Stimulated activated CD4-positive, alpha-beta T cell treated with anti-CD3 and anti-CD28 coated beads, Interleukin-15, amount 100 ng/mL, for 1 hour (primary cell): Measurements from ENCODE around the gene BCAR1.
"Not testable (repeated sequence)": the region's sequence is repeated elsewhere in the genome, so short reads cannot be mapped to it uniquely, and the experiment has no call there.

Experiments used
- DNase-seq, 2 donors: peaks; one replicate each; pipeline ENCODE4 v3.0.0-alpha.2; 2020; ENCODE audit warnings: low read depth in 1 of 2, low spot score in 1 of 2

BCAR1 gene

DNA sequence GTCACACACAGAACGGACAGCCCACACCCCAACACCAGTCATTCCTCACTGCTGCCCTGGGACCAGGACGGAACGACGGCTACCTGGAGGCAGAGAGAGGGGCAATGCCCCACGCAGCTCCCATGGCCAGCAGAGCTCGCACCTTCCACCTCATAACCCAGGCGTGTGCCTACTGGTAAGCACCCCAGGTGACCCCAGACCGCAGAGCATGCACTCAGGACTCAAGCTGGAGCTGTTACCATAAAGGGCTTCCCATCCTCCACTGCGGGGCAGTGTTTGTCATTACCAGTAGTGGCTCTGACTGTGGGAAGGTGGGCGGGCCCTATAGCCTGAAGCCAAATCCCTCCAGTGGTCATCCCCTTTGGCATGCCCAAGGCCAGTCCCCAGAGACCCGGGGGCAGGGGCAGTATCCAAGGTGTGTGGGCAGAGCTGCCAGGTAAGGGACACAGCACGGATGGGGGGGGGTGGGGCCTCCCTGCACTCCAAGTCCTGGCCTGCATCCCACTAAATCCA lies 4.7 kb upstream of the BCAR1 start:
- DNase-seq, result no peak

DNA sequence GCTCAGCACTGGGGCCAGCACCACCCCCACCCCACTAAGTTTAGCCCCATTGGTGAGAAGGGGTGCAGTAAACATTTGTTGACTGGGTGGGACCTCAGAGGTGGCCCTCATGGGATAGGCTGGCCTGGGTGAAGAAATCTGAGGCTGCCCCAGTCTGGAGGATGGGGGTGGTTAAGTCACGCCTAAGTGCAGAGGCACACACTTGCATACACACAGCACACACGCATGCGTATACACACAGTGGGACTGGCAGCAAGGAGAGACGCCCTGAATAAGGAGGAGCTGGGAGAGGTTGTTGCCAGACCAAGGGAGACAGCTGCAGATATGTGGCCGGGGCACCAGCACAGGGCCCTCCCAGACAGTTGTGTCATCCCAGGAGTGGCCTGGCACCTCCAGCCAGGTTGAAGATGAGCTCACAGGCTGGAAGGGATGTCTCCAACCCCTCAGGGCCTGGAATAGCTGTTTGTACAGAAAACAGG lies 3.0 kb upstream of the BCAR1 start:
- DNase-seq, result no peak

DNA sequence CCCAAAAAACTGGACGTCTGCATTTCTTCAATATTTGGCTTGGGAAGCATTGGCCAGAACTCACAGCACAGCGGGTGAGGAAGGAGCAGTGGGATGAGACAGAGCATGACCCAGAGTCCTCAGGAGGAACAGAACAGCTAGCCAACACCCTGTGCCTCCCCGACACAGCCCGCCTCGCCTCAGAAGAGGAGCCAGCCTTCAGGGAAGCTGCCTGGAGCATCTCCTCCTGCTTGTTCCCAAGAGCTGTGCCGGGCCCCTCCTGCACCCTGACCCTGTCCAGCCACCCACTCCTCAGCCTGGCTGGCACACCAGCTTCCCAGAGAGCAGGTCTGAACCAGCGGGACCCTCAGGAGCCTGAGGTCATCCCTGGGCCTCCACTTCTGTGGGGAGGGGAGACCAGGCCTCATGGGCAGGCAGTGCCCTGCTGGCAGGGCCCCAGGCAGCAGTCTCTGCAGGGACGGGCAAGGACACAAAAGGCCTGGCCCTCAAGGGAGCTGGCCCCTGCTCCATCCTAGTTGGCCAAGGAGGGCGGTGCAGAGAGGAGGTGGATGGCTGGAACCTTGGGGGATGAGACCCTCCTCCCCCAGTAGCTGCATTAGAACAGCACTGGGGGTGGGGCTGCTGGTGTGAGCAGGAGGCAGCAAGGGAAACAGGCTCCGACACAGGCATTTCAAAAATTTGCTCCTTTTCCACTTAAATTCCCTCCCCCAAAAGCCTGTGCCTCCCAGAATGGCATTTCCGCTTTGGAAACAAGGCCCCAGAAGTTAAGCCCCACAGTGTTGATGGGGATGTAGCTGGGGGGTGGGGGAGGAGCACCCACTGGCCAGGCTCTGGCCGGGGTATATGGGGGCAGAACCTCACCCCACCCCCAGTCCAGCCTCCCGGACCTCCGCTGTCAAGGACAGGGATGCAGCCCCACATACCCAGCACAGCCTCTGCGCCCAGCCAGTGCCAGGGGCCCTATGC lies 1.8 kb upstream of the BCAR1 start:
- no peak for DNase-seq

DNA sequence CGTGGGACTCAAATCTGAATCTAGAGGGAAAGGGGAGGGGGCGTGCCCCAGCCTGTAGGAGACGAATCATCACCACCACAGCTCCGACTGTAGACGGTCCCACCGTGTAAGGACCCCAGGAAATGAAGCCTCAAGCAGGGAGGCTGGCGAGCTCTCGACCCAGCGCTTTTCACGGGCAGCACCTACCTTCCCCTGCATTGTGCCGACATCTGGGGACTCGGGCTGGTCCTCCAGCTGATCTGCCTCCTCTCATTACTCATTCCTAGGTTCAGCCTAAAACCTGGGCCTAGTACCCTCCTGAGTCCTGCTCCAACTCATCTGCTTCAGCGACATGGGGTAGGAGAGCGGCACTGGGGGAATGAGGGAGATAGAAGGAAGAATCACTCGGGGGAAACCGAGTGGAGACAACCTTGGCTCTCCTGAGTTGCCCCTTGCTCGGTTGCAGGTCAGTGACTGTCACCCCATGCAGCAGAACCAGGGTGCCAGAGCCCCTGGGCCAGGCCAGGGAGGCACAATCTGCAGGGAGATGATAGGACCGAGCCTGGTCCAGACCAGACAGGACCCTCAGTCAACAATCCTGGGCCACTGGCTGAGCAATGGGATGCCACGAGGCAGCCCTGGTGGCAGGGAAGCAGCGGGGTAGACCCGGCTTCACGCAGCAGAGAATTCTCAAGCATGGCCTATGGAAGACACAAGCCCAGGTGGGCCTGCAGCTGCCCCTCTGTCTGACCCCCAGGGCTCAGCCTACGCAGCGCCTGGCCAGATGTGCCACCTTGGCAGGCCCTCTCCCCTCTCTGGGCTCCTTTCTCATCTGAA lies 833 bp upstream of the BCAR1 start:
- no peak for DNase-seq

DNA sequence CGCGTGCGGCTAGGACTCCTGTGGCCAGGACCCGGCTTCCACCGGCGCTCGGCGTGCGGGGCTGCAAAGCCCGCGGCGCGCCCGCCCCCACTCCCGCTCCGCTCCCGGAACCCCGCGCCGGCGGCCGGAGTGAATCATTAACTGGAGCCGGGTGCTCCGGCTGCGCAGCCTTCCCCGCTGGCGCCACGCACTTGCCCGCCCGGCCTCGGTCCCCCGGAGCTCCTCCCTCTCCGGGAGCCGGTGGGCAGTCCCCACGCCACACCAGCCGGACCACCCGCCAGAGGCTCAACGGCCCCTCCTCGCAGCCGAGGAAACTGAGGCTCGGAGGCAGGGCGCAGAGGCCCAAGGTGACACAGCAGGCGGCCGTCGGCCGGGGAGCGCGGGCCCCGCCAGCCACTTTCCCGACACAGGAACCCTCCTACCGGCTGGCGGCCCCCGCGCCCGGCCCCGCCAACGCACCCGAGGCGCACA lies 580 bp downstream of the BCAR1 start:
- DNase-seq, result no peak

DNA sequence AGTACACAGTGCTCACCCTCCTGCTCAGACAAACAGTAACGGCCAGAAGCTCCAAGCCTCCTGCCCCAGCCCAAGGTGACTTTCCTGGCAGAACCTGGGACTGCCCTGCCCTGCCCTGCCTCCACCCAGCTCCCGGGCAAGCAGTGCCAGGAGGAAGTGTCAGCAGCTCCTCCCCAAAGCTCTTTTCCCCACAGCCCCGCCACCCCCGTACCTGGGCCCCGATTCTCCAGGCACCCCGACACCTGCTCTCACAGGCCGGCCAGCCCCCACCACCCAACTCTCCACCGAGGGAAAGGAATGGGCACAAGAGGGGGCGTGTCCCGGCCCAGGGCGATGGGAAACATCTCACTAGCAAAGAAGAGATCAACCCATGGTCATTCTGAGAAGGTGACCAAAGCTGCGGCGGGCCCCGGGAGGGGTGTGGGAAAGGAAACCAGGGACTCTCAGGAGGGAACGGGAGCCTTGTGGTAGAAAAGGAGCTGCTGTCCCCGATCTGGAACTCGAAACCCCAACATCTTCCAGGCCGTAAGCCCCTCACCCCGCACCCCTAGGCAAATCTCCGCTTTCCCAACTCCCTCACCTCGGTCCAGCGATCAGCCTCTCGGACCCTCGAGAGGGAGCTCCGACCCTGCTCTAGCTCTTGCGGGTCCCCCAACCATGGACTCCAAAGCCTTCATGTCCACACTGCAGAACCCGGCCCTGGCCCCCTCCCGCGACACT lies 1.2 kb downstream of the BCAR1 start:
- no peak for DNase-seq

DNA sequence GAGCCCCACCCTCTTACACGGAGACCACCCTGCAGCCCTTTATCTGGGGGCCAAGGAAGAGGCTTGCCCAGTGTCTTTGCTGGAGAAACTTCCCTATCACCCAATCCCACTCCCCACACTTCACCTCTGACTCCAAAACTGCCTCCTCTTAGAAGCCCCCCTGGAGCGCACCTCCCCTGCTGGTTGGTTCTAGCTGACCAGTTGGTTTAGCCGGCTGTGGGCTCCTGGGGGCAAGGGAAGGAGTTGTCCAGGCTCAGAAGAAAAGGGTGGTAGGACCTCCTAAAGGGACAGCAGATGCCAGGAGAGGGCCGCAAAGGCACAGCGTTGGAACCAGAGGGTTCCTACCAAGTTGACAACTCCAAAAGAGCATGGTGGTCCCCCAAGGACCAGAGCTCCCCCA lies 2.0 kb downstream of the BCAR1 start:
- DNase-seq, result no peak

DNA sequence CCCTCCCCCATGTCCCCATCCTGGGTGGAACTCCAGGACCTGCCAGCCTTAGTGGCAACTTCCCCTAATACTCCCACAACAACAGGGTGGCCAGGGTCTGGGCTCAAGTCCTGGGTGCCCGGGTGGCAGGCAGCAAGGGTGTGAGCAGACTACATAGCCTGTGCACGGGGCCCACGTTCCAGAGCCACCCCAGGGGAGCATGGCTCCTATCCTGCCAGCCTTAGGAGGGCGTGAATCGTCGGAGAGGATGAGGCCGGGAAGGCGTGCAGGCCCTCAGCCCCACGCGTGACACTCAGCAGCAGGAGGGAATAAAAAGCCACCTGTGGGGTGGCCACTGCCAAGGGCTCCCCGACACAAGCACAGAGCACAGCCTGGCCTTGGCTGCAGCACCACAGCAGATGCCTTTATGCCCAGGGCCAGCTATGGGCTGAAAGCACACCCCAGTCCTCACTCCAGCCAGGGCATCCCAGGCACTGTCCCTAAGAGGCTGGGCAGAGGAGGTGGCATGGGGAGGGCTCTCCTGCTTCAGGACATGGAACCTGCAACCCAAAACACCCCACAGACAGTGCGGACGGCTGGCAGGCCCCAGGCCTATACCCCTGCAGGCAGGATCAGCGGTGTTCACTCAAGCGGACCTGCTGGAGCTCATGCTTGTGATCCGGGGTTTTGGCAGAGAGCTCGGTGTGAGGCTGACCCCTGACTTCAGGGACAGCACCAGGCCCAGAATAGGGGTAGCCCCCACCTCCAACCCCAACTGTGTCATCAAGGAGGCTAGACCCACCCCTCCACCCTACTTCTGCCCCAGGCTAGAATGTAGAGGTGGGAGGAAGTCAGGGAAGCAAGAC lies 2.7 kb downstream of the BCAR1 start:
- DNase-seq, result no peak

DNA sequence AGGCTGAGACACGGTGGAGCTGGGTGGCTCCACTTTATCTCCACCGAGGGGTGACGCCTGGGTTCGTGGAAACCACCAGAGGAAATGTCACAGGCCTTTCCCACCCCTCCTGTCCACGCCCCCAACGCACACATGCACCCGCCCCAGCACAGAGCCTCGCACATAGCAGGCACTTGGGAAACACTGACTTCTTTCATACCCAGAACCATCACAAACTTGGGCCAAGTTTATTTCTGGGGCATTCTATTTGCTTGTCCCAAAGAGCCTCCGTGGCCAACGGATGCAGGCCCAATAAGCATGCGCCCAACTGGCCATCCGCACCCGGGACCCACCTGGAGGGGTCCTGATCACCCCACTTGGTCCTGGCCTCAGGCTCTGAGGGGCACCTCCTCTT lies 3.3 kb downstream of the BCAR1 start:
- no peak for DNase-seq

DNA sequence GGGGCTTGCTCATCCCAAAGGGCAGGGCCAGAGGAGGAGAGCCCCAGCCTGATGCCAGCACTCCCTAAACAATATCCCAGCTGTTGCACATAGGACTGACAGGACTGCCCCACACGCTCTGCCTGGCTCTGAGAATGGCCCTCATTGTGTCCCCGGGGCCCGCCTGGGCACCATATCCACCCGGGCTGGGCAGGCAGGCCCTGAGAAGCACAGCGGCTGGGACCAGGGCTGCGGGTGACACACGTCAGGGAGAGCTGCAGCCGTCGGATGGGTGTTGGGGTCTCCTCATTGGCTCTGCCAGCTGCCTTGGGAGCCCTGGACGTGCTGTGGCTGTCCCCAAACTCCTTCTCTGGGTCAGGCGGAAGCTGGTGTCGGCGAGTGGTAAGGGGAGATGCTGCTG lies 4.2 kb downstream of the BCAR1 start:
- no peak for DNase-seq

DNA sequence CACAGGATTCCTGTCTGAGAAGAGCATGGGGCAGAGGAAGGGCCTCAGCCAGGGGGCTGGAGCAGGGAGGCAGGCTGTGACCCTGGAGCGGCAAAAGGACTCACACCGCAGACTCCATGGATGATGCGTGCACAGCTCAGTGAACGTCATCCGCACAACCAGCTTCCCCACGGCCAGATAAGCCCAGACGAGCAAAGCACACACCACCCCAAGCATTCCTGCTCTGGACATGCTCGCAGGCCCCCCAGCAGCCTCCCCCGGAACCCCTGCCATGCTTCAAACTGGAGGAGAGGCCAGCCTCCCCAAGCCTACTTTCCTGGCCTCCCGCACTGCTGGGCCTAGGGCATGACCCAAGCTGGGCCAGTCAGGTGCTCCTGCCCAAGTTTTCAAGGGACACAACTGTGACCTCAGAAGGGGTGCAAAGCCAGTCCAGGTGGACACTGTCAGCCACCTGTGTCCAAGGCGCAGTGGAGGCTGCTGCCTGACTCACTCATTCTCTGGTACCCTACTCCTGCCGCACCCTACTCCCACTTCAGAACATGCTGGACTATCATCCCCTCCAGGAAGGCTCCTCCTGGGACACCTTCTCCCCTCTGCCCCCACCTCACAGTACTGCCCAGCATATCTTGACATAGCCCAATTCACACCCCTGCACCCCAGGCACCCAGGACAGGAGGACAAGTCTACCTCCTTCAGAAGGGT lies 4.8 kb downstream of the BCAR1 start:
- DNase-seq, result no peak

DNA sequence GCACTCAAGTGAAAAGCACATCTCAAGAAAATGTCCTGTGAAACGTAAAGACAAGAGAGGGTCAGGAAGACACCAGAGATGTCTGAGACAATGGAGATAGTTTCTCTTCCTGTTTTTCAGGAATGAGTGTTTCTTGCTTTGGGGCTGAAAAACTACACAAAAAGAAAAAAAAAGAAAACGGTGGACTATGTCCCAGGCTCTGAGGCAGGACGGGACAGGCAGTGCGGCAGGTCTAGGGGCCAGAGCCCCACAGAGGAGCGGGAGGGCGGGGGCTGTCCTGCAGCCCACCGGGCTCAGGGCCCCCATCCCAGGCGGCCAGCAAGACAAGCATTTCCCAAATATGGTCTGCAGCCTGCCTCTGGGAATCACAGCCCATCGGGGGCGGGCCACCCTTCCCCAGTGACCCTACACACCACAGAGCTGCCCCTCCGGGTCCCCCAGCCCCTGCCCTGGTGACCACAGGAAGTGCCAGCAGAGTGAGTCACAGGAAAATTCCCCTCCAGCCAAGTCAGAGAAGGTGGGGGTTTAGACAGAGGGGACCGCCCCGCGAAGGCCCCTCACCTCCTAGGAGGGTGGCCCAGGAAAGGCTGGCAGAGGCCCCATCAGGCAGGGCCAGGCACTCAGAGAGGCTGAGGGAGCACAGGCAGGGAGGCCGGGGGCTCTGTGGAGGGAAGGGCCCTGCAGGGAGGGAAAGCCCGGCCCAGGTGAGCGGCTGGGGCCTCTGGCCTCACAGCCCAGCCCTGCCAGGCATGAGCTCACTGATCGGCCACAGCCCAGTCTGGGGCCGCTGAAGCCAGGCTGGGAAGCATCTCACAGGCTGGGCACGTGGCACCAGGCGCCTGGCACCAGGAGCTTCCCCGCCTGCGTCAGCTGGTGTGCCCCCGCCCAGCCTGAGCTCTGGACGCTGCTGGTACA lies 6.3 kb downstream of the BCAR1 start:
- DNase-seq, result no peak

DNA sequence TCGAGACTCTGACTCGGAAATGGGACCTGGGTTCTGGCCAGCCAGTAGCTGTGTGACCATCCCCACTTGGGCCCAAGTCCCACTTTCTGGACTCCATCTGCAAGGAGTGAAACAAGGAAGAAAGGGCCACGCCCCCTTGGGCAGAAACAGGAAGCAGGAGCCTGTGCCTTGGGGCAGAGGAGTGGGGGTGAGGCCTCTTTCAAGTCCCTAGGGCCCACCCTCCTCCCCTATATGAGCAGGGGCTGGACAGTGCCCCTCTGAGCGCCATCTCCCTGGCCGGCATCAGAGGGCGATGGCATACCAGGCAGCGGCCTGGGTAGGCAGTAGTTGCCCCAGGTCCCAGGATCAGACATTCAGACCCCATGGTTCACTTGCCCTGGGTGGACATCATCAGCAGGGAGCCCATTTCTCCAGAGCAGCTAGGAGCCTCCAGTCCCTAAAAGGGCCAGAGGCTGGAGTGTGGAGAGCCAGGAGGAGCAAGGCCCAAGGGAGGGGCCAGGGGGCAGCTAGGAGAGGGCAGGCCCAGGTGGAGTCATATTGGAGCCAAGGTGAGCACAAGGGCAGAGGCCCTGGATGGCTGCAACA lies 7.1 kb downstream of the BCAR1 start:
- no peak for DNase-seq

DNA sequence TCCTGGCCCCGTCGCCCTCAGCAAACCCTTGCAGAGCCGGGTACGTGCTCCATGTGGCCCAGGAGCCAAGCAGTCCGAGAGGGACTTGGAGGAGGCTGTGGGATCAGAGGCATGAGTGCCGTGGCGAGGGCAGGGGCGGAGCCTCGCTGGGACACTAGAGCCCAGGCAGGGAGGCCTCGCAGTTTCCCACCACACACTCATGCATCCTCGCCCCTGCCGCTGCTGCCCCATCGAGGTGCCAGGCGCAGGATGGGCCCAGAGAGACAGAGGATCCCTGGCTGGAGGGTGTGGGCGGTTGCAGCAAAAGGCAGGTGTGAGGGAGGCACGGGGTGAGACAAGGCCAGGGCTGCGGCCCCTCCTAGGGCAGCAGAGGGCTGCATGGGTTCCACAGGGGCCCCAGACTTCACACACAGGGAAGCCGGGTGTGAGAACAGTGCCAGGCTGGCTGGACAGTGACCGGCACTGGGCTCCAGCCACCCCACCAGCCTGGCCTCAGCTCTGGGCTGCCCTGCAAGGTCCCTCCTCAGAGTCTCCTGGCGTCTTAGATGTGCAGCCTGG lies 7.7 kb downstream of the BCAR1 start:
- no peak for DNase-seq

DNA sequence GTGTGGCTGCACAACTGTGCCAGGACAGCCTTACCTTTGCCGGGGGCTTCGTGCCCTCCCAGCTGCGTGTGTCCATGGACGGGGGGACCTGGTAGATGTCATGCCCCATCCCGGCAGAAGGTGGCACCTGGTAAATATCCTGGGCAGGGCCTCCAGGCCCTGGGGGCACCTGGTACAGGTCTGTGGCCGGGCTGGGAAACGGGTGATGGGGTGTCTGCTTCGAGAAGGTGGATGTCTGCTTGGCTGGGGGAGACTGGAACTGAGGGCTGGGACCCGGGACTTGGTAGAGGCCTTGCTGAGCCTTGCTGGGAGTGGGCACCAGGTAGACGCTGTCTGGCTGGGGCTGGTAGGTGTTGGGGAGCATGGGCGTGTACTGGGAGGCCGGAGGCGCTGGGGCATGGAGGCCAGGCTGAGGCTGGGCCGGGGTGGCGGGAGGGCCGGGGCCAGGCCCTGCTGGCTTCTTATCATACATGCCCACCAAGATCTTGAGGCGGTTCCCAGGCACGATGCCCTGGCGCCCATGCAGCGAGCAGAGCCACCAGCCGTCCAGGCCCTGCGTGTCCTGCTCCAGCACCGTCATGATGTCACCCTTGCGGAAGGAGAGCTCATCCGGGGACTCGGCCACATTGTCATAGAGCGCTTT lies 8.9 kb downstream of the BCAR1 start:
- not testable (repeated sequence) for DNase-seq

DNA sequence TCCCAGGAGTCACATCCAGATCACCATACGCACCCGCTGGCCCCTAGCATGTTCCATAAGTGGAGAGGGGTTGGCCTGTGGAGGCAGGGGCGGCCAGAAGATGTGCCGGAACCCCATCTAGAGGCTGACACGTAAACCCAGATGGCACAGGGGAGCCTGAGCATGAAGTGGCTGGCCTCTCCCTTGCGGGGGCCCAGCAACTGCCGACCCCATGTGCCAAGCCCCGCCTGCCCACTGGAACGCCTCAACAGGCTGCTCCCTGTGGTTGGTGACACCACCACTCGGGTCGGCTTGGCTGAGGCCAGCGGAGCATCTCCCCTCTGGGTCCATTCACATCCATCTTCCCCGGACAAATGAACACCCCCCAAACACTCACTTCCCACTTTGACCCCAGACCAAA lies 9.5 kb downstream of the BCAR1 start:
- DNase-seq, result no peak

DNA sequence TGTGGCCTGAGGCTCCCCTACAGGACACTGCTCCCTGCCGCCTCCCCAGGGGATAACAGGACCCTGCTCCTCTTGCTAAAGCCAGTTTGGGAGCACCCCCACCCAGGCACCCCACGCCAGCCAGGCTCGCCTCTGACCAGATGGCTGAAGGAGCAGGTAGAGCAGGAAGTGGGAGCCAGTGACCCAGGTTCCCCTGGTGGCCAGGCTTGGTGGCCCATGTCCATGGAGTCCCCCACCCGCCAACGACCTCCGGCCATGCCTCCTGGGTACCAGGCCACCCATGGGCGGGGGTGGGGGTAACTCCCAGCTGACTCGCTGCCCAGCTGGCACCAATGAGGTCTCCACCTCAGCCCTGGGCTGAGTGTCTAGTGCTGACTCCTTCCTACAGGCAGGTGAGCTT lies 10.0 kb downstream of the BCAR1 start:
- no peak for DNase-seq
